HT1080 (cell line): ENCODE results near the gene PLCB2. TPM values are rescaled to one million over a fixed set of nuclear protein-coding genes. Genes with fewer than 3 reads are reported as not detected.

Experiments
- DNase-seq: peaks from one replicate; pipeline ENCODE4 v3.0.0-alpha.2; 2015; ENCODE audit warnings: low read depth
- total RNA-seq: library from RNA; depleted of rRNA; stranded (reverse); fragments of >200 nt; shearing (Covaris generic); gene quantifications from 2 replicates; pipeline ENCODE4 v1.2.3, GENCODE V29; 2014

Gene PLCB2
- total RNA-seq, 1 experiment from 2014 or later: 0.16 TPM

- no peak for DNase-seq
These were observed 35.2 kb downstream of the PLCB2 start for GRCh38 chr15:40272485-40273056.

GRCh38 chr15:40271685-40272484 lies 35.9 kb downstream of the PLCB2 start:
- no peak for DNase-seq

- DNase-seq: peak; percentile 47
These were observed 37.3 kb downstream of the PLCB2 start for GRCh38 chr15:40270246-40270995.

- DNase-seq: no peak
These were observed 38.1 kb downstream of the PLCB2 start for GRCh38 chr15:40269604-40270003.

GRCh38 chr15:40267670-40268069 lies 40.1 kb downstream of the PLCB2 start:
- DNase-seq: no peak

- peak; percentile 99 for DNase-seq
These were observed 40.9 kb downstream of the PLCB2 start for GRCh38 chr15:40266828-40267304.

GRCh38 chr15:40265875-40266274 lies 41.9 kb downstream of the PLCB2 start:
- DNase-seq: no peak

DNA sequence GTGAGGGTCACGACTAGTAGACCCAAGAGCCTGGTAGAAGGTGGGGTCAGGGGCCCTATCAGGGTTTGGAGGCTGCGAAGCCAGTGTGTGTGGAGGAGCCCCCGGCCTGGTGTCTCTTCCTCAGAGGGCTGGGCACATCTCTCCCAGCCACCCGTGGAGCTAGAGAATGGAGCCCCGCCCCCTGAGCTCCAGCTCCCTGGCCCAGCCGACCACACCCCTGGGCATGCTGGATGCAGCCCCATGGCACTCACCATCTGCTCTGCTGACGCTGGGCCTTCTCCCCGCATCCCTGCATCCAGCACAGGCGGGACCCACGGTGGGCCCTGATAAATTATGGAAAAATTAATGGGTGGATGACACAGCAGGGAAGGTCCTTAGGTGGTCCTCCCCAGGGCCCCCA lies 42.4 kb downstream of the PLCB2 start:
- DNase-seq: no peak

DNA sequence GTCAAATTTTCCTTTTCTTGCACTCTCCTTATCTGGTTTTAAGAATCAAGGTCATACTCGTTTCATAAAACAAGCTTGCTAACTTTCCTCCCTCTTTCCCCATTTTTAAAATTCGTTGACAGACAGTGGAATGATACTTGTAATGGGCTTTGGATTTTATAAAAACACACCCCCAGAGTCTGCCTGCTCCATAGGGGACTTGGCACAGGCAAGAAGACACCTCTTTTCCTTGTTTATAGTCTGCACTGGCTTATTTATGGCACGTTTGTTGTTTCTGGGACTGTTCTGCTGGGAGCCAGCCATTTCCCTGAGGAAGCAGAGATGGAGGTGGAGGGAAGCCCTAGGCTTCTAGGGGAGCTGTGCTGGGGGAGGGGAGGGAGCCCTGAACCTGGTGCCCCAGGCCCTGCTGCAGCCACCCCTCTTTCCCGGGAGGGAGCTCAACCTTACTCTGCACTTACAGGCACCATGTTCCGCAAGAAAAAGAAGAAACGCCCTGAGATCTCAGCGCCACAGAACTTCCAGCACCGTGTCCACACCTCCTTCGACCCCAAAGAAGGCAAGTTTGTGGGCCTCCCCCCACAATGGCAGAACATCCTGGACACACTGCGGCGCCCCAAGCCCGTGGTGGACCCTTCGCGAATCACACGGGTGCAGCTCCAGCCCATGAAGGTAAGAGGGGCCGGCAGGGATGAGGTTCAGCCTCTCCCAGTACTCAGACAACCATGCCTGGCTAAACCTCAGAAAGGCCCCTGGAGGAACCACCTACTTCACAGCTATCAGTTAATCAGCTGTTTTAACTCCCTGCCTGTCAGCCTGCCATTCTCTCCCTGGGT lies 43.2 kb downstream of the PLCB2 start:
- DNase-seq: no peak

GRCh38 chr15:40263024-40263754 lies 44.5 kb downstream of the PLCB2 start:
- peak; percentile 55 for DNase-seq

DNA sequence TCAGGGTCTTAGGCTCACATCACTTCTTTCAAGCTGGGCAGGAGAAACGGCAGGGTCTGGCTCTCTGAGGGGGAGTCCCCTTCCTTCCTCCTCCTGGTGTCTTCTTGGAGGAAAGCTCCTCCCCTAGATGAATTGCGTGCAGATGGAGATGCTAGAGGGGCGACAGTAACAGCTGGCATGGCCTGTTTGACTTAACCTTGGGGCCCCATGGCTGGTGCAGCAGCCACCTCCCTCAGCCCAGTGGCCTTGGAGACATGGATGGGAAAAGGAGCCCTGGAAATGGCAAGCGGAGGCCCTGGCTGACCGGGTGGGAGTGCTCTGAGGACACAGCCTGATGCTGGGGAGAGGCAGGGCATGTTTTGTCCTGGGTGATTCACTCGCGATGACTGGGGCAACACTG lies 48.7 kb downstream of the PLCB2 start:
- DNase-seq: no peak

DNA sequence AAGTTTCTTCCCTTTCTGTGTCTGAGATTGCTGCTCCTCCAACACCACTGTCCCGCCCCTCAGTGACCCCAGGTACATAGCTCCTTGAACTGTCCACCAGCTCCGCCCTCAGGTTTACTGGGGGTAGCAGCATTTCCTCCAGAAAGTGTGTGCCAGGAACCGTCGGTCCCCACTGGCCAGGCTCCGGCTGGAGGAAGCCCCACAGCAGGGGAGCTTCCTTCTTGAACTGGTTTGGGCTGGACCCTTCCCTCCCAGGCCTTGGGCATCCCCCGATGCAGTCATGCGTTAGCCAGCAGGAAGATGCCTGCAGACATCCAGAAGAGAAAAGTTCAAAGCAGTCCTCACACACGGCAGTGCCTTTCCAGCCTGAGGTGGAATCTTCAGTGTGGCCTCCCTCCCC lies 49.2 kb downstream of the PLCB2 start:
- peak; percentile 55 for DNase-seq

GRCh38 chr15:40257656-40258450 lies 49.9 kb downstream of the PLCB2 start:
- peak; percentile 47 for DNase-seq

DNA sequence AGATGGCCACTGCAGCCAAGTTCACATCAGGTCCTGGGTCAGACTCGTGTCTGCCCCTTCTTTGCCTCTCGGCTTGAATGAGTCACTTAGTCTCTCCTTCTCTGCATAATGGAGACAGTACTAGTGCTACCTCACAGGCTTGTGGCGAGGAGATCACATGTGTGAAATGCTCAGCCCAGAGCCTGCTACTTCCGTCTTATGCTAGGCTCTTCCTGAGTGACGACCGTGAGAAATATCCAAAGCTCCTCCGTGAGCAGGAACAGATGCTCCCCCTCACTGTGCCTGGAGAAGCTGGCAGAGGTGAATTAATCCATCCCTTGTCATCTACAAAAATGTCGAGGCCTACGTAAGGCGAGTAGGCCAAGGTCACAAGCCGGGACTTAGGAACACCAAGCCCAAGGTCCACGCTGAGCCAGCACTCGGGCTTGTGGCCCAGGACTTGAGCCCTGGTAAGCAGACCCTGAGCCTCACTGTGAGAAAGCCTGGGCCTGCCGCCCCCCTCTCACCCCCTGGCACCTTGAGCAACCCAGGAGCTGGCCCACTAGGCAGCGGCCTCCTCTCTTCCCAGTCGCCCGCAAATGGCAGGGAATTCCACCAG lies 51.0 kb downstream of the PLCB2 start:
- peak; percentile 55 for DNase-seq

DNA sequence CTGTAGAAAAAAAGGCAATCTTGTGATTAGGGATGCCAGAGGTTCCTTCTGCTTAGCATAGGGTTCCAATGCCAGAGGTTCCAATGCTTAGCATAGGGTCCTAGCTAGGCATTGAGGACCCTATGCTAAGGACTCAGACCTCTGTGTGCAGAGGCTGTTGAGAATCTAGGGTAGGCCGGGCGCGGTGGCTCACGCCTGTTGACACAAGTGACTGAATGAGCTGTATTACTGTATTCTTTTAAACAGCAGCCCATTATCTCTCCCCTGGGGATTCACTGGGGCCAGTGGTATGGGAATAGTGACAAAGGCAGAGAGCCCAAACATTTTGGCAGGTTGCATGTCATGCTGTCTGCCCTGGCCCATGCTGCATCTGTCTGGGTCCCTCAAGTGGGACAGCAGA lies 52.7 kb downstream of the PLCB2 start:
- DNase-seq: no peak

- DNase-seq: no peak
These were observed 53.3 kb downstream of the PLCB2 start for GRCh38 chr15:40254452-40254851.

GRCh38 chr15:40253167-40253790 lies 54.5 kb downstream of the PLCB2 start:
- DNase-seq: no peak

DNA sequence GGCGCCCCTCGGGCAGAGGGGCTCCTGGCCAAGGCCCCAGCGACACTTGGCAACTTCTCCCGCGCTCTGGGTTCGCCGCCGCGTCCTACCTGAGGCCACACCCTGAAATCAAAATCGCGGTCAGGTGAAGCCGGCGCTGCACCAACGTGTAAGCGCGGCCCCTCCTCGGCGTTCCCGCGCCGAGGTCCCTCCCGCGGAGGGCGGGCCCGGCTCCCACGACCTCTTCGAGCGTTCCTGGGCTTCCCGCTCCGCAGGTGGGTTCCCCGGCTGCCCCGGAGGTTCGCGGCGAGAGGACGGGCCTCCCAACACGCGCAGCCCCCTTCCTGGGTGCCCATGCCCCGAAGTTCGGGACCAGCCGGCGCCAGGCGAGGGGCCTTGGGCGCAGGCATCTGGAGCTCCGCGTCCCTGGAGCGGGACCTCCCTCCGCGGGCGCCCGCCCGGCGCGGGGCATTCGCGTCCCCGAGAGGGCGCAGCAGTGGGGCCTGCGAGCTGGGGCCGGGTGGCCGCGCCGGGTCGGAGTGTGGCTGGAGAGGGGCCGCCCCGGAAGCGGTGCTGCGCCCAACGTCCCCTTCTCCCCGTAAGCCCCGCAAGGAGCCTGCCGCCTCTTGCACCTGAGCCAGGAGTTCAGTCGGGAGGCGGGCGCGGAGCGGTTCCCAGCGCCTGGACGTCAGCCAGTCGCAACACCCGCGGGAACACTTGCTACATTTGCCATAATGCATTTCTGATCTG lies 55.1 kb downstream of the PLCB2 start:
- no peak for DNase-seq
